ENCODE measurements around the gene SLAMF7.
"Not testable (repeated sequence)": the region's sequence is repeated elsewhere in the genome, so short reads cannot be mapped to it uniquely, and the experiment has no call there.

The SLAMF7 gene

GRCh38 chr1:160773093-160773492, 34.0 kb downstream of the SLAMF7 start:
- DNase-seq = no peak

GRCh38 chr1:160774886-160775719, 36.1 kb downstream of the SLAMF7 start:
- DNase-seq = no peak

GRCh38 chr1:160776178-160776577, 37.1 kb downstream of the SLAMF7 start:
- DNase-seq = no peak

GRCh38 chr1:160777486-160778089, 38.5 kb downstream of the SLAMF7 start:
- no peak for DNase-seq

- DNase-seq = no peak
Observed at GRCh38 chr1:160778976-160779375, 39.9 kb downstream of the SLAMF7 start.

- DNase-seq = no peak
Observed at GRCh38 chr1:160779626-160780397, 40.8 kb downstream of the SLAMF7 start.

- no peak for DNase-seq
Observed at GRCh38 chr1:160780398-160780755, 41.3 kb downstream of the SLAMF7 start.

GRCh38 chr1:160781186-160781766, 42.2 kb downstream of the SLAMF7 start:
- DNase-seq = no peak

GRCh38 chr1:160781914-160782689, 43.1 kb downstream of the SLAMF7 start:
- DNase-seq = no peak

GRCh38 chr1:160782988-160783765, 44.1 kb downstream of the SLAMF7 start:
- DNase-seq = not testable (repeated sequence)

- DNase-seq = no peak
Observed at GRCh38 chr1:160789051-160789701, 50.1 kb downstream of the SLAMF7 start.

GRCh38 chr1:160789702-160790611, 50.9 kb downstream of the SLAMF7 start:
- DNase-seq = no peak

- DNase-seq = no peak
Observed at GRCh38 chr1:160794376-160794775, 55.3 kb downstream of the SLAMF7 start.

- no peak for DNase-seq
Observed at GRCh38 chr1:160795951-160796383, 56.9 kb downstream of the SLAMF7 start, which contains the start of gene LY9. Gene LY9, plus strand, starts transcription at chr1:160796174. Its CDS starts 14 bp downstream, at chr1:160796188.

- no peak for DNase-seq
Observed at GRCh38 chr1:160797271-160797709, 58.2 kb downstream of the SLAMF7 start.

GRCh38 chr1:160797861-160798273, 58.8 kb downstream of the SLAMF7 start:
- DNase-seq = no peak

GRCh38 chr1:160798439-160798838, 59.4 kb downstream of the SLAMF7 start:
- no peak for DNase-seq

GRCh38 chr1:160799641-160800040, 60.6 kb downstream of the SLAMF7 start:
- no peak for DNase-seq
